ENCODE measurements around the gene USP30.
A peak's percentile ranks its signal among the peaks of the same experiment; 100 is the strongest.
"Not testable (repeated sequence)": the region's sequence is repeated elsewhere in the genome, so short reads cannot be mapped to it uniquely, and the experiment has no call there.

Gene USP30

DNA sequence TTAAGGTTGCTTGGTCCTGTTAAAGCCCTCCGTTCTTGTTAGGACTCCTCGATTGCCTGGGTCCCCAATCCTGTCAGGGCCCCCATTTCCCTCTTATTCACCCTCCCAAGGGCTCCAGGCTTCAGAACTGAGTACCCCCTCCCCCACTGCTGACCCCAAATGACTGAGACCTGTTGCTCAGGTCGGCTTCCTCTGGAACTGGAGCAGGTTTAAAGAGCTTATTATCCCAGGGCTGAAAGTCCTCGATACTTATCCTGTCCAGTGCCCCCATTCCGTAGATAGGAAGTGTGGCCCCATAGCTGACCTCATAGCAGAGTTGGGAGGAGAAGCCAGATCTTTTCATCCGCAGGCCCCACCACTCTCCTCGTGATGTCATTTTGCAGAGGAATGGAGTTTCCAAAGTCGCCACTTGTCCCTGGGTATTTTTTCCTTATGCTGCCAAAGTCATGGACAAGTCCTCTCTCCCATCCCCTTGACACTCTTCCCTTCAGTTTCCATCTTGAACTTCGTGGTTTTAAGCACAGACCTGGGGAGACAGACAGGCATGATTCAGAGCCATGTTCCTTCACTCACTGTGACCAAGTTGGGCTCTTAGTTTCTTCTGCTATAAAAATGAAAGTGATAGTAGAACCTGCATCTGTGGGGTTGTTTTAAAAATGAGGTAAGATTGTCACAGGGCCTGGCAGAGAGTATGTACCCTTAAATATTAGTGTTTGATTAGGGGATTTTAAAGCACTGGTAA, 1.2 kb downstream of the USP30 start:
- DNase-seq (ENCODE audit: low read depth) = peak; percentile 25
- TF ChIP-seq CTCF (conservative IDR thresholded peaks at IDR 0.05; ENCODE audit: low read depth, low read length) = no peak

DNA sequence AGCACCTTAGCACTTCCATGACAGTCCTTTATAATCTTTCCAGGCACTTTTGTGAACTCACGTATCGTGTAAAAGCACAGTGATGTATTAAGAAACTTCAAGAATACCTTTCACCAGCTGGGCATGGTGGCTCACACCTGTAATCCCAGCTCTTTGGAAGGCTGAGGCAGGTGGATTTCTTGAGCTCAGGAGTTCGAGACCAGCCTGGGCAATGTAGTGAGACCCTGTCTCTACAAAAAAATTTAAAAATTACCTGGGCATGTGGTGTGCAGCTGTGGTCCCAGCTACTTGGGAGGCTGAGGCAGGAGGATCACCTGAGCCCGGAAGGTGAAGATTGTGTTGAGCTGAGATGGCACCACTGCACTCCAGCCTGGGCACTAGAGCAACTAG, 1.7 kb downstream of the USP30 start:
- DNase-seq (ENCODE audit: low read depth) = not testable (repeated sequence)
- H3K4me3 ChIP-seq (ENCODE audit: low read depth, low read length) = peak overlapping the region; percentile 92

More for the DNA sequence above, 1.2 kb downstream of the USP30 start:
- H3K4me3 ChIP-seq (ENCODE audit: low read depth, low read length) = peak overlapping the region; percentile 92

DNA sequence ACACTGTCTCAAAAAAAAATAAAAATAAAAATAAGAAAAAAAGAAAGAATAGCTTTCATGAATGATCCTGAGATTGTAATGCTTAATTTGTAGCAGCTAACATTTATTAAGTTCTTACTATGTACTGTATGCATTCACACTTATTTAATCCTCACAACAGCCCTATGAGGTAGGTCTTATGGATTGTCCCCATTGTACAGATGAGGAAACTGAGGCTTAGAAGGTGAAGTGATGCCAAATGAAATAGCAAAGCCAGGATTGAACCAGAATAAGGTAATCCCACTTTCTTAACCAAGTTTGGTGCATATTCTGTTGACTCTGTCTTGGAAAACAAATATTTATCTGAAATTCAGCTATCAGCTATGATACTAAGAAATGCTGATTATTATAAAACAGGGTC, 2.1 kb downstream of the USP30 start:
- no peak overlapping the region for H3K4me3 ChIP-seq (ENCODE audit: low read depth, low read length)
- TF ChIP-seq CTCF (conservative IDR thresholded peaks at IDR 0.05; ENCODE audit: low read depth, low read length) = no peak
- DNase-seq (ENCODE audit: low read depth) = no peak

GRCh38 chr12:109056891-109057290, 4.5 kb downstream of the USP30 start:
- H3K4me3 ChIP-seq (ENCODE audit: low read depth, low read length) = no peak overlapping the region
- no peak for DNase-seq (ENCODE audit: low read depth)
- no peak for TF ChIP-seq CTCF (conservative IDR thresholded peaks at IDR 0.05; ENCODE audit: low read depth, low read length)

DNA sequence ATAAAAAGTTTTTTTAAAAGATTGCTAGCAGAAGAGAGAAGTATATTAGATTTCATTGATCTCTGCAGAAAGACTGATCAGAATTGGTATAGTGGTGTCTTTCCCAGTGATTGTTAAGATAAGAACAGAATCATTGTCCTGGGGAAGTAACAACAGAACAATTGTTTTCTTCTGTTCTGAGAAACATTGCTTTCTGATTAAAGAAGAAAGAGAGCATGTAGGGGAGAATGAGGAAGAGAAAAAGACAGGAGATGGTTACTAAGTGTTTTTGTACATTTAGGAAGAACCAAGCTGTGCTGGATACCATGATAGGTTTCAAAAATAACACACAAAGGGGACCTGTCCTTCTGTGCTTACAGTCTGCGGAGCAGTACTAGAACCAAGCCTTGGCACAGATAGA, 5.0 kb downstream of the USP30 start:
- DNase-seq (ENCODE audit: low read depth) = no peak

GRCh38 chr12:109058773-109059172, 6.4 kb downstream of the USP30 start:
- DNase-seq (ENCODE audit: low read depth) = no peak
- H3K4me3 ChIP-seq (ENCODE audit: low read depth, low read length) = no peak overlapping the region

More for the DNA sequence above, 5.0 kb downstream of the USP30 start:
- H3K4me3 ChIP-seq (ENCODE audit: low read depth, low read length) = no peak overlapping the region
- no peak for TF ChIP-seq CTCF (conservative IDR thresholded peaks at IDR 0.05; ENCODE audit: low read depth, low read length)

DNA sequence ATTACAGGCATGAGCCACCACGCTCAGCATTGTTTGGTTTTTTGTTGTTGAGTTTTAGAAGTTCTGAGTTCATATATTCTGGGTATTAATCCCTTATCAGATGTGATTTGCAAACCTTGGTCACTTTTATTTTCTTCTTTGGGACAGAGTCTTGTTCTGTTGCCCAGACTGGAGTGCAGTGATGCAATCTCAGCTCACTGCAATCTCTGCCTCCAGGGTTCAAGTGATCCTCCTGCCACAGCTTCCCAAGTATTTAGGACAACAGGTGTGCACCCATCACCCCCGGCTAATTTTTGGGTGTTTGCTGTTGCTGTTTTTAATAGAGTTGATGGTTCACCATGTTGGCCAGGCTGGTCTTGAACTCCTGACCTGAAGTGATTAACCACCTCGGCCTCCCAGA, 11.8 kb downstream of the USP30 start:
- no peak for TF ChIP-seq CTCF (conservative IDR thresholded peaks at IDR 0.05; ENCODE audit: low read depth, low read length)
- H3K4me3 ChIP-seq (ENCODE audit: low read depth, low read length) = no peak overlapping the region
- DNase-seq (ENCODE audit: low read depth) = no peak

More at GRCh38 chr12:109058773-109059172, 6.4 kb downstream of the USP30 start:
- TF ChIP-seq CTCF (conservative IDR thresholded peaks at IDR 0.05; ENCODE audit: low read depth, low read length) = no peak
